HepG2 (cell line): ENCODE results near the gene SEC24A. TPM values are rescaled to one million over a fixed set of nuclear protein-coding genes. Genes with fewer than 3 reads are reported as not detected.
A peak's percentile ranks its signal among the peaks of the same experiment; 100 is the strongest.

Experiments used
- HNF1A ChIP-seq, 2 experiments: sonication (generic) in 1 of 2; formaldehyde crosslinking in 1 of 2; IDR thresholded peaks; 2 replicates each; pipeline versions ENCODE4 v1.4.0 to v1.6.1; 2016 to 2020; ENCODE audit warnings: borderline replicate concordance in 1 of 2, low read depth in 1 of 2, mild to moderate bottlenecking in 1 of 2, missing genetic modification reagents in 1 of 2
- polyA plus RNA-seq, 8 experiments: library from polyadenylated mRNA; depleted of rRNA in 3 of 8; stranded (reverse) in 7 of 8; unstranded in 1 of 8; fragments of >200 nt; fragmentation: Illumina TruSeq in 4 of 8; extraction: Trizol in 4 of 8; gene quantifications; 2 replicates each; pipeline versions ENCODE4 v1.2.1 to v1.2.3, GENCODE V29; 2011 to 2016; ENCODE audit warnings: low read depth in 4 of 8, missing spikeins in 1 of 8, mixed read lengths in 1 of 8; ENCODE audit not compliant: insufficient read depth in 1 of 8
- total RNA-seq, 5 experiments: library from RNA; depleted of rRNA; stranded (reverse); fragments of >200 nt; fragmentation: Illumina TruSeq; extraction: Trizol; gene quantifications; 2 replicates each; pipeline ENCODE4 v1.2.3, GENCODE V29; 2016; ENCODE audit warnings: low read depth in 1 of 5
- TF ChIP-seq, protein P1 (sequence below): sonication (generic); formaldehyde crosslinking; IDR thresholded peaks from 2 replicates; pipeline ENCODE4 v1.4.0; 2020; ENCODE audit warnings: mild to moderate bottlenecking, low read depth, missing genetic modification reagents

The SEC24A gene
- total and polyA plus RNA-seq, 2 of the 13 experiments (the other 11 are each of a cell fraction or from before 2014, with no cell fraction given) = 30.5 to 56.8 TPM

DNA sequence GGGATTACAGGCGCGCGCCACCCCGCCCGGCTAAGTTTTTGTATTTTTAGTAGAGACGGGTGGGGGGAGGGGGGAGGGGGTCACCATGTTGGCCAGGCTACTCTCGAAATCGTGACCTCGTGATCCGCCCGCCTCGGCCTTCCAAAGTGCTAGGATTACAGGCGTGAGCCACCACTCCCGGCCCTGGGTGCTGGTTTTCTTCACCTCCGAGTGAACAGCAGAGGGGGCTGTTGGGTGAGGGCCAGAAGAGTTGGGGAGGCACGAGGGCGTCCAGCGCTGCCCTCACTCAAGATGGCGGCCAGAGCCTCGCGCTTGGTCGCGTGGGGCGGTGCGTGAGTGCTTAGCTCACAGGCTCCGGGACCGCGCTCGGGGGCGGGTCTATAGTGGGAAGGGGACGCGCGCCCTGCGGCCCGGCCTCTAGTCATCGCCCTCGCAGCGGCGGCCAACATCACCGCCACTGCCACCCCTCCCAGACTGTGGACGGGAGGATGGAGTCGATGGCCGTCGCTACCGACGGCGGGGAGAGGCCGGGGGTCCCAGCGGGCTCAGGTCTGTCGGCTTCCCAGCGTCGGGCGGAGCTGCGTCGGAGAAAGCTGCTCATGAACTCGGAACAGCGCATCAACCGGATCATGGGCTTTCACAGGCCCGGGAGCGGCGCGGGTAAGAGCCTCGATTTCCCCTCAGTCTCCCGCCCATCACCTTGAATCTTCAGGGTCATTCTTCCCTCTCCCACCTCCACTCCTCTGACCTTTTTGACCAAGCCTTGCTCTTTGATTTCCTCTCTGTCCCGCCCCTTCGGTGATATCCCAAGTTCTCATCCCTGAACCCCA lies 89.8 kb downstream of the SEC24A start, which contains the start of gene CAMLG (continued):
- TF ChIP-seq HNF1A (IDR thresholded peaks at IDR 0.05; ENCODE audit: low read depth) = no peak
- peak; percentile 76 for TF ChIP-seq HNF1A (CRISPR knock-in tag; IDR thresholded peaks at IDR 0.05; ENCODE audit: borderline replicate concordance)
- TF ChIP-seq, protein P1, sequence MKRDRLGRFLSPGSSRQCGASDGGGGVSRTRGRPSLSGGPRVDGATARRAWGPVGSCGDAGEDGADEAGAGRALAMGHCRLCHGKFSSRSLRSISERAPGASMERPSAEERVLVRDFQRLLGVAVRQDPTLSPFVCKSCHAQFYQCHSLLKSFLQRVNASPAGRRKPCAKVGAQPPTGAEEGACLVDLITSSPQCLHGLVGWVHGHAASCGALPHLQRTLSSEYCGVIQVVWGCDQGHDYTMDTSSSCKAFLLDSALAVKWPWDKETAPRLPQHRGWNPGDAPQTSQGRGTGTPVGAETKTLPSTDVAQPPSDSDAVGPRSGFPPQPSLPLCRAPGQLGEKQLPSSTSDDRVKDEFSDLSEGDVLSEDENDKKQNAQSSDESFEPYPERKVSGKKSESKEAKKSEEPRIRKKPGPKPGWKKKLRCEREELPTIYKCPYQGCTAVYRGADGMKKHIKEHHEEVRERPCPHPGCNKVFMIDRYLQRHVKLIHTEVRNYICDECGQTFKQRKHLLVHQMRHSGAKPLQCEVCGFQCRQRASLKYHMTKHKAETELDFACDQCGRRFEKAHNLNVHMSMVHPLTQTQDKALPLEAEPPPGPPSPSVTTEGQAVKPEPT (CRISPR knock-in tag) = peak; percentile 85; the same call in 1 of the 2 replicates
- TF ChIP-seq, all 625 proteins: peak for 361
